Measurements from ENCODE around the gene CCDC190.

DNA sequence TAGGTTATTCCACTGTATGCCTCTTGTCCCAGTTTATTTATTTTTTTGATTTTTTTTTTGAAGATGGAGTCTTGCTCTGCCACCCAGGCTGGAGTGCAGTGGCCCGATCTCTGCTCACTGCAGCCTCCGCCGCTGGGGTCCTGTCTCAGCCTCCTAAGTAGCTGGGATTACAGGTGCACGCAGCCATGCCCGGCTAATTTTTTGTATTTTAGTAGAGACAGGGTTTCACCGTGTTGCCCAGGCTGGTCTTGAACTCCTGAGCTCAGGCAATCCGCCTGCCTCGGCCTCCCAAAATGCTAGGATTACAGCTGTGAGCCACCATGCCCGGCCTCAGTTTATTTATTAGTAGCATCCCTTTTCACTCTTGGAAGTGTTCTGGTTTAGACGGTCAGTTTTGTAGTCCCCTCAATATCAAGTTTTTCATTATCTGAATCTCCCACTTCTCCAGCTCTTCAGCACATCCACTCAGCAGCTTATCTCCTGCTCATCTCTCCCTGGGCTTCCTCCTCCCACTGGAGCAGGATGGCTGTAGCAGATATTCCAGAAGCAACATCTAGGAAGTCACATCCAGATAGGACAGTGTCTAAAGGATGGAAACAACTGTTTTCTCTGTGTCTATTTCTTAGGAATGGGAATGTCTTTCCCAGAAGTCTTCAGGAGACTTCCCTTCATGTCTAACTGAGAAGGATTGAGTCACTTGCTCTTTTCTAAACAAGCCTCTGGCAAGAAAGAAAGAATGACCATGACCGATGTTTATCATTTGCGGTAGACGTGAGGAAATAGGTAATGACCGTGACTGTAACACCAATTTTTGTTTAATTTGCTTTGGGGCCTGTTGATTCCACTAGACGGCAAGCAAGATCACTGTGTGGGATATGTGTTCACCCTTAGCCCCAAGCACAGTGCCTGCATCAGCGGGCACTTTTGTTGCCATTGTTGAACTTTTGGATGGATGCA lies 14.4 kb downstream of the CCDC190 start:
- TF ChIP-seq YY1 (IDR thresholded peaks at IDR 0.05; ENCODE audit: insufficient read depth, insufficient read length) (no peak), SUZ12 (IDR thresholded peaks at IDR 0.05; ENCODE audit: extremely low read depth, insufficient read depth, insufficient read length) (no peak), ZNF274 (IDR thresholded peaks at IDR 0.05; ENCODE audit: low read depth, low read length) (no peak)
